Stimulated activated CD8-positive, alpha-beta memory T cell treated with anti-CD3 and anti-CD28 coated beads, Interleukin-7, amount 100 ng/mL, for 1 hour (primary cell): Measurements from ENCODE around the gene INPP5B.

Source experiments
- DNase-seq, 2 donors: peaks; one replicate each; pipeline ENCODE4 v3.0.0-alpha.2; 2020; ENCODE audit warnings: low read depth in 2 of 2

The INPP5B gene

DNA sequence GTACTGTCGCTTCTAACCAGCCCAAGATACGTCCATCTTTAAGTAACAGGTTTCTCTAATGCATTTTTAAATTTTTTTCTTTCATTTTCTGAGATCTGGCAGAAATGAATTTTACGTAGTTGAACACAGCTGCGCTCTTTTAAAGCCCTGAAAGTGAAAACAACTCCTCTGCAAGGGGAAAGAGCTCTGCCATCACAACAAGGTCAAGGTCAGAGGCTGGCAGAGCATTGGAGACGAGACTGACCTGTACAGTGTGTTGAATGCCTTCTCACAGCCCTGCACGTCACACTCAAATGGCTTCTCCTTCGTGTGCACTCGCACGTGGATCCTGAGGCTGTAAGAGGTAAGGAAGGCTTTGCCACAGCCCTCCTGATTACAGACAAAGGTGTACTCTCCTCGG is 107.2 kb downstream of the INPP5B start:
- no peak for DNase-seq

DNA sequence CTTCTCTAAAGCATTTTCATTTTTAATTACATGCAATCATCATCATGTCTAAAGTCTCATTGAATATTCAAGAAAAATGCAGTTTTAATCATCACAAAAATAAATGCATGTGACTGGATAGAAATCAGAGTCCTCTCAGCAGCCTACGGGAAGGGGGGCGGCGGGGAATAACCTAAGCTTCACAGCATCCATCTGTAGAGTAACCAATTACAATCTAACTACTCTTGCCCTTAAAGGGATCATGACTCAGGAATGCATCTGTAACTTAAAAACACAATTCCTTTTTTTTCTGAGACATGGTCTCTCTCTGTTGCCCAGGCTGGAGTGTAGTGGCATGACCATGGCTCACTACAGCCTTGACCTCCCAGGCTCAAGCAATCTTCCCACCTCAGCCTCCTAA is 110.1 kb downstream of the INPP5B start:
- no peak for DNase-seq

DNA sequence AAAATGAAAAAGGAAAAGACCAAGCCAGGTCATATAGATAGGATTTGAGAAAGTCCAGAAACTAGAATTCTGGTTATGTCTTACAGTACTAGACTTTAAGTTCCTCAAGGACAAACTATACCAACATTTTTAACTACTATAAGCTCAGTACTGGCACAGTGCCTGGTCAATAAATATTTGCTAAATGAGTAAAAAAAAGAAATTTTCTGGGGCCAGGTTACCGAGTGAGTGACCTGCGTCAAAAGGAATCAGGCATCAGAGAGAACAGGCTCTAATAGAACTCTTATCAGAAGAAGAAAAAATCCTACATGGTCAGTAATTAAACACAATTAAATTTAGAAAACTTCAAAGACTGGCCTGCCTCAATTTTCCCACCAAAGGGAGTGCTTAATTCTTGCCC is 115.0 kb downstream of the INPP5B start:
- no peak for DNase-seq

DNA sequence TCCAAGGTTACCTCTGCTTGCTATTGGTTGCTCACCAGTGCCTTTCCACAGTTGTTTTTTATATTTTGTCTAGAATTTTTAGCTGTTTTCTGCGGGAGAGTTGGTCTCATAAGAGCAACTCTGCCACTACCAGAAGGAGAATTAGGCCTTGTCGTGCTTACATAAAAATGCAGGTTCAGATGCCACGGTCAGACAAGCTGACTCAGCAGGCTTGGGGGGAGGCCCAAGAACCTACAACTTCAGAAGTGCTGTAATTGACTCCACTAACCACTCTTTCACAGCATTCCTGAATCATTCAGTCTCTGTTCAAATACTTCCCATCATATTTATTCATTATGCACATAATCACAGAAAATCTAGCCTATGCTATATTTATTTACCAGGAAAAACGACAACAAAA is 115.7 kb downstream of the INPP5B start:
- no peak for DNase-seq

DNA sequence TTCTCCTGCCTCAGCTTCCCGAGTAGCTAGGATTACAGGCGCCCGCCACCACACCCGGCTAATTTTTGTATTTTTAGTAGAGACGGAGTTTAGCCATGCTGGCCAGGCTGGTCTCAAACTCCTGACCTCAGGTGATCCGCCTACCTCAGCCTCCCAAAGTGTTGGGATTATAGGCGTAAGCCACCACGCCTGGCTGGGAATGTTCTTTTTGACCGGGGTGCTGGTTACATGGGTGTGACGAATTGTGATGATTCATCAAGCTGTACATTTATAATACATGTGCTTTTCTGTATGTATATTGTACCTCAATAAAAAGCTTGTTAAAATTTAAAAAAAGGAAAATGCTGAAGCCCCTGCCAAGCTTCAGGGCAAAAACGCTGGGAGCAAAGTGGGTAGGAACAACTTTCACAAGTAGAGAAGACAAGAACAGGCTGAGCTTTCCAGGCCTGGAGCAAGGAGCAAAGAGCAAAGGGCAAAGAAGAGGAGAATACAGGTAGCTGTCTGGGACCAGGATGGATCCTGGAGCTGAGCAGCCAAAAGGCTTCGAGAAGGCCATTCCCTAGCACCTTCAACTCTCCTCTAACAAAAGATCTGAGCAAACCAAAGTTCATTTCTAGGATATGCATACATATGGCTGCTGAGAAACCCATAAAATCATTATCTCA is 118.3 kb downstream of the INPP5B start:
- no peak for DNase-seq

DNA sequence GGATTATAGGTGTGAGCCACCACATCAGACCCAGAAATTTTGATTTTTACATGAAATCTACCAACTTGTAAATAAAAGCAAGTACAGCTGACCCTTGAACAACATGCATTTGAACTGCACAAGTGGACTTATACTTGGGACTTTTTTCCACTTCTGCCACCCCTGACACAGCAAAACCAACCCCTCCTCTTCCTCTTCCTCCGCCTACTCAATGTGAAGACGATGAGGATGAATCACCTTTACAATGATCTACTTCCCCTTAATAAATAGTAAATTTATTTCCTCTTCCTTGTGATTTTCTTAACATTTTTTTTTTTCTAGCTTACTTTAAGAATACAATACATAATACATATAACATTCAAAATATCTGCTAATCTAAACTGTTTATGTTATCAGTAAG is 121.3 kb downstream of the INPP5B start:
- no peak for DNase-seq

DNA sequence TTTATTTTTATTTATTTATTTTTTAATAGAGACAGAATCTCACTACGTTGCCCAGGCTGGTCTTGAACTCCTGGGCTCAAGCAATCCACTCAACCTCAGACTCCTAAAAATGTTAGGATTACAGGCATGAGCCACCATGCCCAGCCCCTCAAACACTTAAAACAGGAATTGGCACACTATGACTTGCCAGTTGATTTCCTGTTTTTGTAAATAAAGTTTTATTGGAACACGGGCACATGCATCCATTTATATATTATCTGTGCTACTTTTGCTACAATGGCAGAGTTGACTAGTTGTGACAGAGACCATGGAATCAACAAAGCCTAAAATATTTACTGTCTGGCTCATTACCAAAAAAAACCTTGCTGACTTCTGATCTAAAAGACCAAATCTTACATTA is 122.9 kb downstream of the INPP5B start:
- no peak for DNase-seq

DNA sequence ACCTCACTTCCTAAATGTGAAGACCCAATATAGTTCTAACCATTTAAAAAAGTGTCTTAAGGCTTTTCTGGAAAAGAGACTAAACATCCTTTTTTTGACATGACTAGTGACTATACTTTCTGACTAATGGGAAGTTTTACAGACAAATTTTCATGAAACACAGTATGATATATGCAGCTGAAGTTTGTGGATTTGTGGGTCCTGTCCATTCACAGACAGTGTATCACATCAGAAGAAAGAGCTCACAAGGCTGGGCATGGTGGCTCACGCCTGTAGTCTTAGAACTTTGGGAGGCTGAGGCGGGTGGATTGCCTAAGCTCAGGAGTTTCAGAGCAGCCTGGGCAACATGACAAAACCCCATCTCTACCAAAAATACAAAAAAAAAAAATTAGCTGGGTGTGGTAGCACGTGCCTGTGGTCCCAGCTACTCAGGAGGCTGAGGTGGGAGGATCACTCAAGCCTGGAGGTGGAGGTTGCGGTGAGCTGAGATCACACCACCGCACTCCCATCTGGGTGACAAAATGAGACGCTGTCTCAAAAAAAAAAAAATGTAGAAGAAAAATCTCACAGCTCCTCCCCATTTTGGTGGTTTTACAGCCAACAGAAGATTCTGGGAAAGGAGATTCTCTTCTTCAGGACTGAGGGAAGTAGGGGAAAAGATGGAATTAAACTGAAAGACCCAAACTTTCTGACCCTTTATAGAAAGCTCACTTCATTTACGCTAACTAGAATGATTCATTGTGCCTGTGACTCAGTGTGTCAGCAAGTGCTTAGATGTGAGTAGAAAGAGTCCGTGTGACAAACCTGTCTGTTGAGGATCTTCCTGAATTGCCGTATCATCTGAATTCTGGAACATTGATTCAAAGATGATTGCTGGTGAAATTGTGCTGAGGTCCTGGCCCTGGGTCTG is 123.7 kb downstream of the INPP5B start:
- DNase-seq, result no peak

DNA sequence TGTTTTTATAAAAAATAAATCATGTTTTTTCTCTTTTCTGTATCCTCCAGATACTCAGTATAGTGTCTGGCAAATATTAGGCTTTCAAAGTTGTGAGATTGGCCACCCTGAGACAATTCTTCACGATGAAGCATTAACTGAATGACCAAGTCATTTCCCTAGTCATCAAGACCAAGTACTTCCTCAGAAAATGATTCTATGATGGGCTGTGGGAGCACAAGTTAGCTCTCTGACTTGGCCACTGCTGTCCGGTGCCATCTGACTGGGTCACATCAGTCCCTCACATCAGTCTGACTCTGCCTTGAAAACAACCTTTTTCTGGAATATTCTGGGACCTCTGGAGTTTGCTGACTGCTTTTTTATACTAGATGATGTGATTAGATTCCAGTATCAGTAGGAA is 125.4 kb downstream of the INPP5B start:
- DNase-seq, result no peak

DNA sequence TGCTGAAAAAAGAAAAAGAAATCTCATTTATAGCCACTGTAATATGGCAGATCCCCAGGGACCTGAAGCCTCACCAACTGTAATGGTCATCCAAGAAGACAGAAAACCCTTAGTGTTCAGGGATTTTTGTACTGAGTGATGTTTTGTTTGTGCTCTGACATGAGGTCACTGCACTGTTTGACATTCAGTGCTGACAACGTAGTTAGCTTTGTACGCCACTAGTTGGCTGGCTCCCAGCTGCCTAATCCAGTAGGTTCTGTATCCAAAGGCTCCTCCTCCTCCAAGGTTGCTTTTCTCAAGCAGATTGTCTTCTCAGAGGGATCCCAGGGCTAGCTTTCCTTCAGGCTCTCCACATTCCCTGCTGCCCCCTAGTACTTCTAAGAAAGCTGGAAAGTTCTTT is 129.4 kb downstream of the INPP5B start:
- no peak for DNase-seq

DNA sequence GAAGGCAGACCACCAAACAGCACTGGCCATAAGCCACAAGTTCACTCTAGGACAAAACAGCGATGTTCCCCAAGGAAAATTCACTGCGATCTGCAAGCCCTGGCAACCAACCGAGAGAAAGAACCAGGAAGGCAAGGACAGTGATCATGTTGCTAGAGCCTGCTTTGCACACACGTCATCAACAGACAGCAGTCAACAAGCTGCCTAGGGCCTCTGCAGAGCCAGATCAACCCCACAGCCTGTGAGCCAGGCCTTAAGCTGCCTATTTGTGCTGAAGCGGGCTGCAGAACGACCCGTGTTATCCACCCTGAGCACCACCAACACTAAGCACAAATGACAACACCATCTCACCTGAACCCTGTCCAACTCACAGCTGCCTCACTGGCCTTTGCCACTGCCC is 132.6 kb downstream of the INPP5B start:
- no peak for DNase-seq

DNA sequence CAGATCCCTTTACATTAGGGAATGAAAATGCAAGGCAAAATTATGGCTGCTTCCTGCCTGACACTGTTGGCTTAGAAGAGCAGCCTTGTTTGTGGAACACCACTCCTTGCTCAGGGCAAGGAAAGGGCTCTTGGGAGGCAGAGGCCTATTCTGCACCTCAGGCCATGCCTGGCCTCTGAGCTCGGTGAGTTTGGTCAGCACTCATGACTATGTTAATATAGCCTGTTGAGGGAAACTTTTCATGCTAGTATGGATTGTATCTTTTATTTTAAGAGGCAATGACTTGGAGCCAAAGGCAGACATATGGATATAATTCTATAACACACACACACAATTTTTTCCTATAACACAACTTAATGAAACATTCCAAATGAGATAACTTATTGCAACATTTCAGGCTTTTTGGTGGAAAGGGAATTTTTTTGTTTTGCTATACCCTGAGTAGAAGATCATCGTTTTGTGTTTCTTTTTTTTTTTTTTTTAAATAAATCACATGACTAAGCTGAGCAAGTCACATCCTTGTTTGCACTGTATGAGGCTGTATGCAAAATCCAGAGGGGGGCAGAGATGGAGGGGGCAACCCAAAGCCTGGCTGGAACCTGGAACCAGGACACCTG is 133.2 kb downstream of the INPP5B start:
- DNase-seq, result no peak

DNA sequence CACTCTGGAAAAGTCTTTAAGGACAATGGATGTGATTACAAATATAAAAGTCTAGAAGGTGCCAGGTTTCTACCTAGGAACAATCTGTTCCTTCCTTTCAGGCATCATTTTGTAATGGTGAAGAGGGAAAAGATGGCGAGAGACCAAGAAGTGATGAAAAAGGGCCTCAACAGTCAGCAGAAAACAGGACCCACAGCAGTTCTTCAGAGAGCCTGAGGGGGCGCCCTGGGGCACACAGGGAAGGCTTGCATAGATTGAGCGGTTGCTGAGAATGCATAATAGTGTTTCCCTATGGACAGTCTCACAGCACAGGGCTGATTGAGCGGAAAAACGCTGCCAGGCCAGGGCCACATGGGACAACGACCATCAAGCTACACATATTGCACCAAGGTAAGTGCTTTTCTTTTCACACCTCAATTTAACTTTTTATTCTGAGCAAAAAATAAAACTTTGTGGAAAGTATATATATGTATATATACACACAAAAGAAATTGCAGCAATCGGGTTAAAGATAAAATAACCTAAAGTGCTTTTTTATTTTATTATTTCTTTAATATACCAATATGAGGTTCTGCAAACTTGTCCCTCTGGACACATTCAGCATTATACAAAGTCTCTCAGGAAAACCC is 135.7 kb downstream of the INPP5B start:
- peak; percentile 29 to 45 for DNase-seq
